GM23248 (cell line): Measurements from ENCODE around the gene L2HGDH. TPM values are rescaled to one million over a fixed set of nuclear protein-coding genes. Genes with fewer than 3 reads are reported as not detected.

Experiments
- DNase-seq: peaks from one replicate; pipeline ENCODE4 v3.0.0-alpha.2; 2015
- H2AFZ ChIP-seq: fragments of 200-600 bp; sonication (generic); 2 replicates; pipeline ENCODE4 v1.6.1; 2016; ENCODE audit warnings: antibody characterized with exemption
- H3F3A ChIP-seq: fragments of 200-600 bp; sonication (generic); 2 replicates; pipeline ENCODE4 v1.6.1; 2016; ENCODE audit warnings: mild to moderate bottlenecking, antibody characterized with exemption, mixed run types; ENCODE audit not compliant: insufficient read depth
- H3K27ac ChIP-seq: fragments of 200-600 bp; sonication (generic); 2 replicates; pipeline ENCODE4 v1.5.1; 2016; ENCODE audit warnings: mild to moderate bottlenecking
- H3K27me3 ChIP-seq: fragments of 200-600 bp; sonication (generic); replicated peaks from 2 replicates; pipeline ENCODE4 v1.6.1; 2016; ENCODE audit warnings: mild to moderate bottlenecking; ENCODE audit not compliant: insufficient read depth
- H3K36me3 ChIP-seq: fragments of 200-600 bp; sonication (generic); 2 replicates; pipeline ENCODE4 v1.6.1; 2016; ENCODE audit warnings: low read depth, mild to moderate bottlenecking
- H3K4me1 ChIP-seq: fragments of 200-600 bp; sonication (generic); 2 replicates; pipeline ENCODE4 v1.6.1; 2016; ENCODE audit warnings: mild to moderate bottlenecking; ENCODE audit not compliant: insufficient read depth
- H3K4me2 ChIP-seq: fragments of 200-600 bp; sonication (generic); one replicate; pipeline ENCODE4 v1.6.1; 2016; ENCODE audit warnings: mild to moderate bottlenecking; ENCODE audit not compliant: unreplicated experiment
- H3K4me3 ChIP-seq: fragments of 200-600 bp; sonication (generic); 2 replicates; pipeline ENCODE4 v1.5.1; 2016; ENCODE audit warnings: mild to moderate bottlenecking
- H3K79me2 ChIP-seq: fragments of 200-600 bp; sonication (generic); 2 replicates; pipeline ENCODE4 v1.6.1; 2016; ENCODE audit warnings: mild to moderate bottlenecking; ENCODE audit not compliant: insufficient read depth
- H3K9ac ChIP-seq: fragments of 200-600 bp; sonication (generic); 2 replicates; pipeline ENCODE4 v1.6.1; 2016; ENCODE audit warnings: mild to moderate bottlenecking
- H3K9me2 ChIP-seq: fragments of 200-600 bp; sonication (generic); 2 replicates; pipeline ENCODE4 v1.6.1; 2016; ENCODE audit warnings: mixed run types, mild to moderate bottlenecking, moderate library complexity; ENCODE audit not compliant: insufficient read depth
- H3K9me3 ChIP-seq: fragments of 200-600 bp; sonication (generic); one replicate; pipeline ENCODE4 v1.6.1; 2017; ENCODE audit warnings: low read depth
- H4K20me1 ChIP-seq: fragments of 200-600 bp; sonication (generic); 2 replicates; pipeline ENCODE4 v1.6.0; 2016; ENCODE audit not compliant: insufficient read depth
- EZH2 ChIP-seq: fragments of 200-600 bp; sonication (generic); IDR thresholded peaks from 2 replicates; pipeline ENCODE4 v1.6.1; 2018; ENCODE audit warnings: antibody characterized with exemption, mild to moderate bottlenecking; ENCODE audit not compliant: insufficient read depth, poor library complexity, severe bottlenecking
- EZH2phosphoT487 ChIP-seq: fragments of 200-600 bp; sonication (generic); IDR thresholded peaks from 2 replicates; pipeline ENCODE4 v1.6.1; 2018; ENCODE audit warnings: antibody characterized with exemption, moderate library complexity, mild to moderate bottlenecking, low read depth; ENCODE audit not compliant: insufficient read depth
- WGBS, 2 experiments: methylation state at CpG; one replicate each; pipeline ENCODE4 v1.1.6; 2015 to 2017; ENCODE audit warnings: low lambda C conversion rate in 2 of 2, low coverage in 1 of 2; ENCODE audit errors: missing lambda C conversion rate in 2 of 2; 5-methylcytosine and 5-hydroxymethylcytosine counted together
- in situ Hi-C: fragments of 300-500 bp; cut with MboI; formaldehyde crosslinking; loops from 2 replicates; pipeline ENCODE4 v1.15.0; 2020
- polyA plus RNA-seq: library from polyadenylated mRNA; unstranded; fragments of >200 nt; fragmentation: Nextera tagmentation; extraction: Ambion mirVana; gene quantifications from 2 replicates; pipeline ENCODE4 v1.2.1, GENCODE V29; 2016
- total RNA-seq: library from RNA; depleted of rRNA; stranded (reverse); fragments of >200 nt; shearing (Covaris generic); gene quantifications from 2 replicates; pipeline ENCODE4 v1.2.3, GENCODE V29; 2014

L2HGDH gene
- total and polyA plus RNA-seq, 2 experiments from 2014 or later, result 1.8 to 2.6 TPM

DNA sequence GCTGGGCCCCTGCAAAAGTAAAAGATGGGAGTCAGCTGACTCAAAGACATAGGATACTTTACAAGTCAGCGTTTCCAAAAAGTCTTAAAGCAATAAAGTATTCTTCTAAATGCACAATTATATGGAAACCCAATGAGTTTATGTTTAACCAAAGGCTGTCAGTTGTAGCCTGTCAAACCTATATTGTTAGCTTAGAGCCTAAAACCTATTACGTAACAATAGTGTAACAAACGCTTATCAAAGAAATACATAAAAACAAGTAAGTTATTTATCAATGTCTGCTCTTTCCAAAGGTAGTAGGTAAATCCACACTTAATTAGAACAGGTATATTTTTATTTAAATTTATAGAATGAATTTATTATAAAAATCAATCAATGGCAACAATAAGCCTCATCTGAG lies 64.8 kb downstream of the L2HGDH start:
- Histone ChIP-seq H3K27ac (no peak overlapping the region), H3K9me3 (no peaks in the 10 kb centered on the region), H3K4me3 (no peak overlapping the region), H3F3A (no peaks in the 10 kb centered on the region), H2AFZ (no peak overlapping the region), H4K20me1 (no peaks in the 10 kb centered on the region), H3K9me2 (no peaks in the 10 kb centered on the region), H3K9ac (no peak overlapping the region), H3K36me3 (no peaks in the 10 kb centered on the region), H3K79me2 (no peaks in the 10 kb centered on the region), H3K4me2 (no peak overlapping the region), H3K27me3 (no peaks in the 10 kb centered on the region), H3K4me1 (no peaks in the 10 kb centered on the region)
- whole genome bisulfite sequencing, 2 experiments, result 94 to 97% methylated on average over 3 of the region's 3 CpGs
- TF ChIP-seq EZH2 (no peak), EZH2phosphoT487 (no peak)
- in situ Hi-C loops, result no loop called here
- DNase-seq, result no peak

DNA sequence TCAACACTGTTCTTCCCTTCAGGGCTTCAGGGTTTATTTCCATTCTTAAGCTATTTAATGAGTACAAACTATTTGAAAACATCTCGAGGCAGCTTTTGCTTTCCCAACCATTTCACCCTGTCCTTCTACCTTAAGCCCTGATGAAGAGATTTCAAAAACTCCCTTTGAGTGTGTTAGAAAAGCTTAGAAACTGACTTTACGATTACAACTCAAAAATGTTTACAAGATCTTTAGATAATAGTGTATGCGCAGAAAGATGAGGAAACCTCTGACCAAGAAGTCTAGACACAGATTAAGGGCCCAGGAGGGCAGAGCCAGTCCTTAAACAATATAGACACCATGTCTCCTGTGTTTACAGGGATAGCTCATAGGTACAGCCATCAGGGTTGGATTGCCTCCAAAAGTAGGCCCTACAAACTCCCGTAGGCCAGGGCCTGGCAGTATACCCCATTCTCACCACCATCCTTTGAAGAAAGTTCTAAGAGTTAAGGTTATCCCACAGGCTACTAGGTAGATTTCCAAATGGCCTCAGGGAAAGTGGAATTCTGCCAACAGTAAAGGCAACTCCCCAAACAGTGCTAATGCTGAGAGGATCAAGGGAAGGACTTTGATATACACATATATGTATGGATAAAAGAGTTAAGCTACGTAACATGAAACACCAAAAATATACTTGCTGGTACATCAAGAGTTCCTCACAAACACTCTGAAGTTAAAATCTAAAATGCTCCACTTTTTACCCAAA lies 69.3 kb downstream of the L2HGDH start:
- Histone ChIP-seq H3K4me1 (no peaks in the 10 kb centered on the region), H3K4me3 (no peak overlapping the region), H3K4me2 (no peak overlapping the region), H3K9me2 (no peaks in the 10 kb centered on the region), H3K27ac (no peak overlapping the region), H3K9ac (no peak overlapping the region), H3K36me3 (no peaks in the 10 kb centered on the region), H3K79me2 (no peaks in the 10 kb centered on the region), H3F3A (no peaks in the 10 kb centered on the region), H2AFZ (no peak overlapping the region), H4K20me1 (no peaks in the 10 kb centered on the region), H3K27me3 (no peaks in the 10 kb centered on the region), H3K9me3 (no peaks in the 10 kb centered on the region)
- TF ChIP-seq EZH2, result no peak
- TF ChIP-seq EZH2phosphoT487, result no peak
- no peak for DNase-seq
- 93 to 94% methylated on average over 5 of the region's 5 CpGs for WGBS, 2 experiments
- in situ Hi-C loops, result no loop called here

DNA sequence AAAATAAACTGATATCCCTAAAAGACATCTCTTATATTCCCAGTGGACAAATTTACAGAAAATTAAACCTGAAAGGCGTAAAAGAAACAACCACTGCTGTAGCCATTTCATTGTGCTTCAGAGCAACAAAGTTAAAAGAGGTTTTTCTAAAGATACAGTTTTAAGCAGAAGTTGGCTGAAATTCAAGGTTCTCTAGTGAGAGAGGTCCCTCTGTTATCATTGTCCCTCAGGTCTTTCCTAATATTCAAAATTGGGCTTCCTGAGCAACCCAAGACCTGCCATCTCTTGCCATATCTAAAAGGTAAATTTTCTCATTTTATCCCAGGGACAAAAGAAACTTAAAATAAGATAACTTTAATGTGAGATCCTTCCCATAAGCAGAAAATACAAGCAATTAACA lies 69.9 kb downstream of the L2HGDH start:
- TF ChIP-seq EZH2phosphoT487 (no peak), EZH2 (no peak)
- in situ Hi-C loops, result no loop called here
- DNase-seq, result no peak
- WGBS, 2 experiments, result 97 to 100% methylated on average over 1 of the region's 1 CpG
- H3K4me3 ChIP-seq, result no peak overlapping the region
- H3K9me2 ChIP-seq, result no peaks in the 10 kb centered on the region
- H3K27ac ChIP-seq, result no peak overlapping the region
- H3K4me1 ChIP-seq, result no peaks in the 10 kb centered on the region
- no peak overlapping the region for H3K9ac ChIP-seq
- no peaks in the 10 kb centered on the region for H3K79me2 ChIP-seq
- H4K20me1 ChIP-seq, result no peaks in the 10 kb centered on the region
- no peaks in the 10 kb centered on the region for H3K9me3 ChIP-seq
- H2AFZ ChIP-seq, result no peak overlapping the region
- no peak overlapping the region for H3K4me2 ChIP-seq
- no peaks in the 10 kb centered on the region for H3K36me3 ChIP-seq
- no peaks in the 10 kb centered on the region for H3K27me3 ChIP-seq
- no peaks in the 10 kb centered on the region for H3F3A ChIP-seq

DNA sequence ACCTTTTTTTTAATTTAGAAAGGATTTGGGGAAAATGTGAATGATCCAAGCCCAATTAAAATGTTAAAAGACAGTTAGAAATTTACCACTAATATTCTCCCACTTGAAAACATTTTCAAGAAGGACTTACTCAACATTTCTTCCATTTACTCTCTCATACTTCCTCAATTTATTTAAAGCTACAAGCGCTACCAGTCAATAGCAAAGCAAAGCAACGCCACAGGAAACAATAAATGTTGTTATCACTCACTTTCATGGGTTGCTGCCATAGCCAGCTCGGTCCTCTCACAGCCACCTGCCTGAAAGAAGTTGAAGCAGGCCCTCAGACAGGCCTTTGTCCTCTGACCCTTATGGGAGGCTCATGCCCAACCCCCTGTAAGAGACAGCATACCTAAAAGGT lies 74.6 kb downstream of the L2HGDH start:
- Histone ChIP-seq H3K4me3 (no peak overlapping the region), H3K4me2 (no peak overlapping the region), H3K9me2 (no peaks in the 10 kb centered on the region), H3K9ac (no peak overlapping the region), H3K4me1 (no peaks in the 10 kb centered on the region), H4K20me1 (no peaks in the 10 kb centered on the region), H3F3A (0 out of 2 replicates have a peak, but pooled peaks cover under 1% of the 10 kb centered on the region), H3K79me2 (no peaks in the 10 kb centered on the region), H3K27me3 (no peaks in the 10 kb centered on the region), H3K27ac (no peak overlapping the region), H3K9me3 (no peaks in the 10 kb centered on the region), H3K36me3 (no peaks in the 10 kb centered on the region), H2AFZ (no peak overlapping the region)
- DNase-seq, result no peak
- in situ Hi-C loops, result no loop called here
- TF ChIP-seq EZH2phosphoT487 (no peak), EZH2 (no peak)
- 12 to 34% methylated on average over 3 of the region's 3 CpGs for WGBS, 2 experiments
